K562 (cell line): Measurements from ENCODE around the gene EIF1. TPM values are rescaled to one million over a fixed set of nuclear protein-coding genes. Genes with fewer than 3 reads are reported as not detected.
A peak's percentile ranks its signal among the peaks of the same experiment; 100 is the strongest.

Experiments
- ARID2 ChIP-seq: fragments of 450-650 bp; IDR thresholded peaks from 2 replicates; pipeline ENCODE4 v1.6.1; 2017; ENCODE audit warnings: antibody characterized with exemption, mild to moderate bottlenecking
- ESRRA ChIP-seq: fragments of 450-650 bp; IDR thresholded peaks from 2 replicates; pipeline ENCODE4 v1.6.1; 2014; ENCODE audit warnings: low read depth, mild to moderate bottlenecking, moderate library complexity, borderline replicate concordance
- ESRRB ChIP-seq: fragments of 250-450 bp; sonication (Bioruptor Pico); IDR thresholded peaks from 2 replicates; pipeline ENCODE4 v1.5.0; 2020; ENCODE audit warnings: mild to moderate bottlenecking, moderate library complexity, borderline replicate concordance
- FOSL1 ChIP-seq: fragments of 200-800 bp; sonication (Bioruptor generic); conservative IDR thresholded peaks from 2 replicates; pipeline ENCODE4 v1.6.1; 2016; ENCODE audit warnings: missing genetic modification characterization, missing compliant biosample characterization
- FUS ChIP-seq: fragments of 200-400 bp; formaldehyde crosslinking; optimal IDR thresholded peaks from 2 replicates; pipeline ENCODE3; 2017; ENCODE audit warnings: low read depth, low read length
- HDGF ChIP-seq: fragments of 450-650 bp; IDR thresholded peaks from 2 replicates; pipeline ENCODE4 v1.6.1; 2016
- NFE2 ChIP-seq: IDR thresholded peaks from 2 replicates; pipeline ENCODE4 v1.6.1; 2014; ENCODE audit warnings: antibody characterized with exemption, low read depth
- NR1H2 ChIP-seq: sonication (generic); formaldehyde crosslinking; IDR thresholded peaks from 2 replicates; pipeline ENCODE4 v1.4.0; 2020; ENCODE audit warnings: mild to moderate bottlenecking, missing genetic modification reagents
- PTTG1 ChIP-seq: fragments of 450-650 bp; IDR thresholded peaks from 2 replicates; pipeline ENCODE4 v1.6.1; 2016; ENCODE audit warnings: low read depth, mild to moderate bottlenecking, missing genetic modification characterization, missing compliant biosample characterization
- SIRT6 ChIP-seq: IDR thresholded peaks from one replicate; pipeline ENCODE4 v1.6.1; 2012; ENCODE audit warnings: low read depth, mild to moderate bottlenecking, control low read depth, inconsistent platforms, low read length, moderate library complexity
- TFAM ChIP-seq: fragments of 250-450 bp; sonication (Bioruptor Pico); conservative IDR thresholded peaks from 2 replicates; pipeline ENCODE4 v1.5.0; 2021; ENCODE audit warnings: mild to moderate bottlenecking, moderate library complexity
- THRAP3 ChIP-seq: fragments of 450-650 bp; IDR thresholded peaks from 2 replicates; pipeline ENCODE4 v1.6.1; 2016; ENCODE audit warnings: mild to moderate bottlenecking, inconsistent platforms, borderline replicate concordance
- TOE1 ChIP-seq, 2 experiments: fragments of 450-650 bp in 1 of 2; sonication (generic) in 1 of 2; formaldehyde crosslinking in 1 of 2; IDR thresholded peaks; 2 replicates each; pipeline versions ENCODE4 v1.7.1 to v1.8.0; 2016 to 2022; ENCODE audit warnings: borderline replicate concordance in 2 of 2, mild to moderate bottlenecking in 2 of 2, antibody characterized with exemption in 1 of 2, inconsistent platforms in 1 of 2, low read depth in 1 of 2, missing genetic modification reagents in 1 of 2, moderate library complexity in 1 of 2
- ZFX ChIP-seq: sonication (generic); formaldehyde crosslinking; IDR thresholded peaks from 2 replicates; pipeline ENCODE4 v1.8.0; 2022; ENCODE audit warnings: mild to moderate bottlenecking, missing genetic modification reagents, moderate library complexity
- ZNF146 ChIP-seq: IDR thresholded peaks from one replicate; pipeline ENCODE4 v1.6.1; 2018; ENCODE audit warnings: missing compliant biosample characterization; ENCODE audit not compliant: unreplicated experiment
- ZNF165 ChIP-seq: fragments of 250-450 bp; sonication (Bioruptor Pico); IDR thresholded peaks from 2 replicates; pipeline ENCODE4 v1.4.0; 2020; ENCODE audit warnings: borderline replicate concordance
- ZNF224 ChIP-seq: sonication (generic); formaldehyde crosslinking; IDR thresholded peaks from 2 replicates; pipeline ENCODE4 v1.8.0; 2022; ENCODE audit warnings: mild to moderate bottlenecking, missing genetic modification reagents
- ZNF830 ChIP-seq: fragments of 250-450 bp; sonication (Bioruptor Pico); IDR thresholded peaks from 2 replicates; pipeline ENCODE4 v1.5.0; 2021; ENCODE audit warnings: mild to moderate bottlenecking
- polyA plus RNA-seq, 8 experiments: library from polyadenylated mRNA; depleted of rRNA in 4 of 8; stranded (reverse) in 5 of 8; unstranded in 3 of 8; fragments of >200 nt; fragmentation: Nextera tagmentation in 2 of 8; fragmentation: Illumina TruSeq in 1 of 8; extraction: Ambion mirVana in 2 of 8; extraction: Trizol in 1 of 8; gene quantifications; 2 replicates each; pipeline versions ENCODE4 v1.2.1 to v1.2.3, GENCODE V29; 2011 to 2014; ENCODE audit warnings: inconsistent platforms in 1 of 8, missing spikeins in 1 of 8
- total RNA-seq, 7 experiments: library from RNA; depleted of rRNA in 6 of 7; stranded (reverse); fragments of >200 nt in 6 of 7; fragmentation: Illumina TruSeq in 2 of 7; extraction: Trizol in 2 of 7; gene quantifications; 2 replicates each; pipeline versions ENCODE4 v1.2.1 to v1.2.3, GENCODE V29; 2011 to 2021; ENCODE audit warnings: low replicate concordance in 1 of 7
- TF ChIP-seq, protein P1 (sequence below): fragments of 250-450 bp; sonication (Bioruptor Pico); IDR thresholded peaks from 2 replicates; pipeline ENCODE4 v1.8.0; 2022; ENCODE audit warnings: inconsistent platforms, mild to moderate bottlenecking, moderate library complexity, borderline replicate concordance
- TF ChIP-seq, protein P2 (sequence below): sonication (generic); formaldehyde crosslinking; IDR thresholded peaks from 2 replicates; pipeline ENCODE4 v1.8.1; 2023; ENCODE audit warnings: mild to moderate bottlenecking, missing genetic modification reagents
- TF ChIP-seq, protein P3 (sequence below): fragments of 250-450 bp; sonication (Bioruptor Pico); IDR thresholded peaks from 2 replicates; pipeline ENCODE4 v1.4.0; 2020; ENCODE audit warnings: mild to moderate bottlenecking
- TF ChIP-seq, protein P4 (sequence below): fragments of 450-650 bp; formaldehyde crosslinking; IDR thresholded peaks from 2 replicates; pipeline ENCODE4 v1.4.0; 2022; ENCODE audit warnings: missing genetic modification characterization
- TF ChIP-seq, protein P5 (sequence below): fragments of 450-650 bp; IDR thresholded peaks from 2 replicates; pipeline ENCODE4 v1.6.1; 2016

EIF1 gene
- total and polyA plus RNA-seq, 9 of the 15 experiments (the other 6 are each of a cell fraction or from before 2014, with no cell fraction given), result 67.0 to 1,204 (median 320) TPM

DNA sequence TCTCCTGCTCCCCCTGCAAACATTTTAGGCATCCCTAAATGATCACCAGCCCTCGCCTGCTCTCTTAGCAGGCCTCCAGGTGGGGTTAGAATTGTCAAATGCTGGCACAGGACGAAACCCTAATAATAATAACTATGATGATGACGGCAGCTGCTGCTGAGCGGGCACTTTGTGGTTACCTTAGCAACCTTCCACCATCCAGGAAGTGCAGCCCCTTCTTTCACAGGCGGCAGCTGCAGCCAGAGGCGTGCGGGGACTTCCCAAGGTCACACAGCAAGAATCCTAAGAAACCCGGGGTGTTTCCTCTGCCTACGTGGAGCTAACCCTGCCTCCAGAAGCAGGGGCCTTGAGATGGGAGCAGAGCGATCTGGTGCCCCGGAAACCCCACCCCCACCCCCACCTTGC is 22.4 kb upstream of the EIF1 start (continued):
- TF ChIP-seq ESRRA (peak; percentile 46; the same call in 1 of the 2 replicates), ZNF146 (CRISPR knock-in tag) (no peak), ESRRB (CRISPR knock-in tag) (no peak), FUS (no peak), NFE2 (no peak), FOSL1 (0 out of 2 replicates have a peak, but pooled peaks have one; percentile 22), ZNF224 (no peak), NR1H2 (CRISPR knock-in tag) (no peak), ARID2 (no peak), PTTG1 (tag) (no peak), ZNF165 (CRISPR knock-in tag) (no peak), TOE1 (IDR thresholded peaks at IDR 0.05; ENCODE audit: borderline replicate concordance) (no peak), TOE1 (CRISPR knock-in tag; IDR thresholded peaks at IDR 0.05; ENCODE audit: borderline replicate concordance, low read depth) (no peak), HDGF (0 out of 2 replicates have a peak, but pooled peaks have one; percentile 18), THRAP3 (no peak), TFAM (CRISPR knock-in tag) (no peak), ZNF830 (CRISPR knock-in tag) (no peak), ZFX (CRISPR knock-in tag) (0 out of 2 replicates have a peak, but pooled peaks have one; percentile 12), SIRT6 (no peak)
- TF ChIP-seq, protein P1, sequence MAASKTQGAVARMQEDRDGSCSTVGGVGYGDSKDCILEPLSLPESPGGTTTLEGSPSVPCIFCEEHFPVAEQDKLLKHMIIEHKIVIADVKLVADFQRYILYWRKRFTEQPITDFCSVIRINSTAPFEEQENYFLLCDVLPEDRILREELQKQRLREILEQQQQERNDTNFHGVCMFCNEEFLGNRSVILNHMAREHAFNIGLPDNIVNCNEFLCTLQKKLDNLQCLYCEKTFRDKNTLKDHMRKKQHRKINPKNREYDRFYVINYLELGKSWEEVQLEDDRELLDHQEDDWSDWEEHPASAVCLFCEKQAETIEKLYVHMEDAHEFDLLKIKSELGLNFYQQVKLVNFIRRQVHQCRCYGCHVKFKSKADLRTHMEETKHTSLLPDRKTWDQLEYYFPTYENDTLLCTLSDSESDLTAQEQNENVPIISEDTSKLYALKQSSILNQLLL (CRISPR knock-in tag), result no peak
- TF ChIP-seq, protein P2, sequence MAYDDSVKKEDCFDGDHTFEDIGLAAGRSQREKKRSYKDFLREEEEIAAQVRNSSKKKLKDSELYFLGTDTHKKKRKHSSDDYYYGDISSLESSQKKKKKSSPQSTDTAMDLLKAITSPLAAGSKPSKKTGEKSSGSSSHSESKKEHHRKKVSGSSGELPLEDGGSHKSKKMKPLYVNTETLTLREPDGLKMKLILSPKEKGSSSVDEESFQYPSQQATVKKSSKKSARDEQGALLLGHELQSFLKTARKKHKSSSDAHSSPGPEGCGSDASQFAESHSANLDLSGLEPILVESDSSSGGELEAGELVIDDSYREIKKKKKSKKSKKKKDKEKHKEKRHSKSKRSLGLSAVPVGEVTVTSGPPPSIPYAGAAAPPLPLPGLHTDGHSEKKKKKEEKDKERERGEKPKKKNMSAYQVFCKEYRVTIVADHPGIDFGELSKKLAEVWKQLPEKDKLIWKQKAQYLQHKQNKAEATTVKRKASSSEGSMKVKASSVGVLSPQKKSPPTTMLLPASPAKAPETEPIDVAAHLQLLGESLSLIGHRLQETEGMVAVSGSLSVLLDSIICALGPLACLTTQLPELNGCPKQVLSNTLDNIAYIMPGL, result no peak
- TF ChIP-seq, protein P3, sequence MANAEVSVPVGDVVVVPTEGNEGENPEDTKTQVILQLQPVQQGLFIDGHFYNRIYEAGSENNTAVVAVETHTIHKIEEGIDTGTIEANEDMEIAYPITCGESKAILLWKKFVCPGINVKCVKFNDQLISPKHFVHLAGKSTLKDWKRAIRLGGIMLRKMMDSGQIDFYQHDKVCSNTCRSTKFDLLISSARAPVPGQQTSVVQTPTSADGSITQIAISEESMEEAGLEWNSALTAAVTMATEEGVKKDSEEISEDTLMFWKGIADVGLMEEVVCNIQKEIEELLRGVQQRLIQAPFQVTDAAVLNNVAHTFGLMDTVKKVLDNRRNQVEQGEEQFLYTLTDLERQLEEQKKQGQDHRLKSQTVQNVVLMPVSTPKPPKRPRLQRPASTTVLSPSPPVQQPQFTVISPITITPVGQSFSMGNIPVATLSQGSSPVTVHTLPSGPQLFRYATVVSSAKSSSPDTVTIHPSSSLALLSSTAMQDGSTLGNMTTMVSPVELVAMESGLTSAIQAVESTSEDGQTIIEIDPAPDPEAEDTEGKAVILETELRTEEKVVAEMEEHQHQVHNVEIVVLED (CRISPR knock-in tag), result no peak
- TF ChIP-seq, protein P4, sequence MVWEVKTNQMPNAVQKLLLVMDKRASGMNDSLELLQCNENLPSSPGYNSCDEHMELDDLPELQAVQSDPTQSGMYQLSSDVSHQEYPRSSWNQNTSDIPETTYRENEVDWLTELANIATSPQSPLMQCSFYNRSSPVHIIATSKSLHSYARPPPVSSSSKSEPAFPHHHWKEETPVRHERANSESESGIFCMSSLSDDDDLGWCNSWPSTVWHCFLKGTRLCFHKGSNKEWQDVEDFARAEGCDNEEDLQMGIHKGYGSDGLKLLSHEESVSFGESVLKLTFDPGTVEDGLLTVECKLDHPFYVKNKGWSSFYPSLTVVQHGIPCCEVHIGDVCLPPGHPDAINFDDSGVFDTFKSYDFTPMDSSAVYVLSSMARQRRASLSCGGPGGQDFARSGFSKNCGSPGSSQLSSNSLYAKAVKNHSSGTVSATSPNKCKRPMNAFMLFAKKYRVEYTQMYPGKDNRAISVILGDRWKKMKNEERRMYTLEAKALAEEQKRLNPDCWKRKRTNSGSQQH (CRISPR knock-in tag), result no peak
- TF ChIP-seq, protein P5, sequence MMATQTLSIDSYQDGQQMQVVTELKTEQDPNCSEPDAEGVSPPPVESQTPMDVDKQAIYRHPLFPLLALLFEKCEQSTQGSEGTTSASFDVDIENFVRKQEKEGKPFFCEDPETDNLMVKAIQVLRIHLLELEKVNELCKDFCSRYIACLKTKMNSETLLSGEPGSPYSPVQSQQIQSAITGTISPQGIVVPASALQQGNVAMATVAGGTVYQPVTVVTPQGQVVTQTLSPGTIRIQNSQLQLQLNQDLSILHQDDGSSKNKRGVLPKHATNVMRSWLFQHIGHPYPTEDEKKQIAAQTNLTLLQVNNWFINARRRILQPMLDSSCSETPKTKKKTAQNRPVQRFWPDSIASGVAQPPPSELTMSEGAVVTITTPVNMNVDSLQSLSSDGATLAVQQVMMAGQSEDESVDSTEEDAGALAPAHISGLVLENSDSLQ, result no peak
